Effector memory CD4-positive, alpha-beta T cell (primary cell): Measurements from ENCODE around the gene WNT9A.

Source experiments
- DNase-seq, 3 donors: peaks; one replicate each; pipeline ENCODE4 v3.0.0-alpha.2; 2020
- H3K27ac ChIP-seq: 2 replicates; pipeline ENCODE4 v1.7.0; 2013; ENCODE audit warnings: mild to moderate bottlenecking, low read length, moderate library complexity; ENCODE audit not compliant: insufficient read depth, poor library complexity, severe bottlenecking
- H3K27me3 ChIP-seq: replicated peaks from 2 replicates; pipeline ENCODE4 v1.7.0; 2013; ENCODE audit warnings: mild to moderate bottlenecking, low read length; ENCODE audit not compliant: insufficient read depth, control insufficient read depth, poor library complexity, severe bottlenecking
- H3K36me3 ChIP-seq: 2 replicates; pipeline ENCODE4 v1.7.0; 2013; ENCODE audit warnings: mild to moderate bottlenecking, low read length, moderate library complexity; ENCODE audit not compliant: control insufficient read depth, insufficient read depth
- H3K4me1 ChIP-seq: 2 replicates; pipeline ENCODE4 v1.7.0; 2013; ENCODE audit warnings: low read length, mild to moderate bottlenecking; ENCODE audit not compliant: control insufficient read depth, insufficient read depth, poor library complexity, severe bottlenecking
- H3K4me3 ChIP-seq: 2 replicates; pipeline ENCODE4 v1.7.0; 2013; ENCODE audit warnings: low read length, low read depth, mild to moderate bottlenecking; ENCODE audit not compliant: insufficient read depth, poor library complexity, severe bottlenecking
- H3K9me3 ChIP-seq: 2 replicates; pipeline ENCODE4 v1.7.0; 2013; ENCODE audit warnings: mild to moderate bottlenecking, low read length, moderate library complexity; ENCODE audit not compliant: control insufficient read depth

The WNT9A gene

DNA sequence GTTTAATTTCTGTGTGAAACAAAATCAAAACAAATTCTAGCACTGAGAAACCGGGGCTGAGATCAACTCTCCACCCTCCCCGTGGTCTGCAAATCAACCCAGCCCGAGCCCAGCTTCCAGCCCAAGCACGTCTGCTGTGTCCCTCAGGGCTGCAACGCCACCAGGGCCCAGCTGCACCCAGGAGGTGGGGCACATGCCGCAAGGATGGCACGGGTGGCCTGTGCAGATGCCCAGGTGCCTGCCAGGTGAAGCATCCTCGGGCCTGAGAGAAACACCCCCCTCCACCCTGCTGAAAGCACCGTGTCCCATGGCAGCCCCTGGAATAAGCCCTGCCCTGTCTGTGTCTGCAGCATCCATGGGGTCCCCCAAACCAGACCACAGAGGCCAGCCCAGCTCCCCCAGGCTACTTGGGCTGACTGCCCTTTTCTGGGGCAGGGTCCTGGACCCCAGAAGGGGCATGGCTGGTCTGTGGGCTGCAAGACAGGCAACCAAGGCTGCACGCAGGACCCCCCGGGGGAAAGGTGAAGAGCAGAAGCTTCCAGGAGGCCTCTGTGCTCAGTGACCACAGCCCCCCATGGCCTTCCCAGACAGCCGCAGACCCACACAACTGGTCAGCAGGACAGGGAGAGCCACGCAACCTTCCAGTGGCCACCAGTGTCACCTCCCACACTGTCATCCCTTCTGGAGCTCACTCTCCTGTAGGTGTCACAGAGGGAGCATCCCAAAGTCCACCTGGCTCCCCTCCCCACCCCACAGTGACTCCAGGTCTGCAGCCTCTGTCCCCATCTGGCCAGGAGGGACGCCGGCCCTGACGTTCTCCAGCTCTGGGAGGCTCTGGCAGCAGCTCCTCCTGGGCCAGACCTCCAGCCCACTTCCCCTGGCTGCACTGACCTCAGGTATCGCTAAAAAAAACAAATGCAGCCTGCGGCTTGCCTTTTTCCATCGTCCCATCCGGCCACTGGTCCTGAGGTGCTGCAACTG, 7.7 kb downstream of the WNT9A start:
- Histone ChIP-seq H3K27me3 (no peaks in the 10 kb centered on the region), H3K36me3 (no peaks in the 10 kb centered on the region), H3K27ac (no peak overlapping the region), H3K4me1 (no peaks in the 10 kb centered on the region), H3K9me3 (no peaks in the 10 kb centered on the region), H3K4me3 (no peak overlapping the region)
- no peak for DNase-seq

DNA sequence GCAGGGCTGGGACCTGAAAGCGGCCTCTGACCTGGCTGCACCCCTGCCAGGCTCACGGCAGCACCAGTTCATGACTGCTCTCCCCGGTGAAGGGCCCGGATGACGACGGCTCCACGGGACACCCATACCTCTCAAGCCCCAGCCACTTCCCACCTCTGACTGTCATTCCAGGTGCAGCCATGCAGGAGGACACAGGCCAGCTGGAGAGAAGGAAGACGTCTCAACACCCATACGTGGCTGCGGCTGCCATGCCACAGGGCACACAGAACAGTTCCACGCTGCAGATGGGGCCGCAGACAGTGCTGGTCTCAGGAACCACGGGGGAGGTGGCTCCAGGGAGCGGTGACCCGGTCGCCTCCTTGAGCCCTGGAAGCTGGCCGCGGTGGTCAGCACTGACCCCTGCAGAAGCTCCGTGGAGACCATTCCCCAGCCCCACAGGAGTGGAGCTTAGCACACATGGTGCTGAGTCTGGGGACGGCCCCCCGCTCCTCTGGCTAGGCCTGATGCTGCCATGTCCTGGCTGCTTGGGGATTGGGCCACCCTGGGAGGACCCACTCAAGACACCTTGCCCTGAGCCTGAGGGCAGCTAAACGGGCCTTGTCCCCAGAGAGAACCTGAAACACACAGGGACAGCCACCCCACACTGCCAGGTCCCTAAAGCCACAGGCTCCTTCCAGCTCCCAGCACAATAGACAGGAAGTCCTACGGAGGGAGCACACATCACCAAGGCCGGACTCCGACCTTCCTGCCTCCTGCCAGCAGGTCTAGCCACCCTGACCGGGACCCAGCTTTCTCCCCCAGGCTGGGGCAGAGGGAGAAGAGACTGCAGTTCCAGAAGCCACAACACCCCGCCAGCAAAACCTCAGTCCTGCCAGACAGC, 8.6 kb downstream of the WNT9A start:
- no peaks in the 10 kb centered on the region for H3K27me3 ChIP-seq
- no peaks in the 10 kb centered on the region for H3K4me1 ChIP-seq
- no peak for DNase-seq
- H3K9me3 ChIP-seq = no peaks in the 10 kb centered on the region
- no peak overlapping the region for H3K27ac ChIP-seq
- no peak overlapping the region for H3K4me3 ChIP-seq
- no peaks in the 10 kb centered on the region for H3K36me3 ChIP-seq

DNA sequence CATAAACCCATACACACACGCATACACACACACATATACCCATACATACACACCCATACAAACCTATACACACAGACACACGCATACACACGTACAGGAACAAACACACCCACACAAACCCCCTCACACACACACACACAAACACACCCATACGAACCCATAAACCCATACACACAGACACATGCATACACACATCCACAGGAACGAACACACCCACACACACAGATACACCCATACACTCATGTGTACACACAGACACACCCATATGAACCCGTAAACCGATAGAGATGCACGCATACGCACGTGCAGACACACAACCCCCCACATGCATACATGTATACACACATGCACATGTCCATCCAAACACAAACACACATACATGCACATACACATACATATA, 9.5 kb downstream of the WNT9A start:
- Histone ChIP-seq H3K4me3 (no peak overlapping the region), H3K9me3 (no peaks in the 10 kb centered on the region), H3K4me1 (no peaks in the 10 kb centered on the region), H3K27ac (no peak overlapping the region), H3K27me3 (no peaks in the 10 kb centered on the region), H3K36me3 (no peaks in the 10 kb centered on the region)
- DNase-seq = no peak

DNA sequence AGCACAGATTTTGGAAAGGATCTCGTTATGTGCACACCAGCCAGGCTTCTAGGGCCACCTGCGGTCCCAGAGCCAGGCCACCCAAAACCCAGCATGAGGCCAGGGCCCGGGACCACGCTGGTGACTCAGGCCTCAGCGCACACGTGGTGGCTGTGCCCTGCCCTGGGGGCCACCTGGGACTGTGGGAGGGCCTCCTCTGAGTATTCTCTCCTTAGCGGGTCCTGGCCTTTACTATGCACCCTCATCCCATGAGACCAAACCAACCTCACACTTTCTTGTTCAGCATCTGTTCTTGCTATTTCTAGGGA, 9.9 kb downstream of the WNT9A start:
- DNase-seq = no peak
- no peak overlapping the region for H3K4me3 ChIP-seq
- no peaks in the 10 kb centered on the region for H3K4me1 ChIP-seq
- H3K9me3 ChIP-seq = no peaks in the 10 kb centered on the region
- H3K27me3 ChIP-seq = no peaks in the 10 kb centered on the region
- H3K36me3 ChIP-seq = no peaks in the 10 kb centered on the region
- no peak overlapping the region for H3K27ac ChIP-seq

DNA sequence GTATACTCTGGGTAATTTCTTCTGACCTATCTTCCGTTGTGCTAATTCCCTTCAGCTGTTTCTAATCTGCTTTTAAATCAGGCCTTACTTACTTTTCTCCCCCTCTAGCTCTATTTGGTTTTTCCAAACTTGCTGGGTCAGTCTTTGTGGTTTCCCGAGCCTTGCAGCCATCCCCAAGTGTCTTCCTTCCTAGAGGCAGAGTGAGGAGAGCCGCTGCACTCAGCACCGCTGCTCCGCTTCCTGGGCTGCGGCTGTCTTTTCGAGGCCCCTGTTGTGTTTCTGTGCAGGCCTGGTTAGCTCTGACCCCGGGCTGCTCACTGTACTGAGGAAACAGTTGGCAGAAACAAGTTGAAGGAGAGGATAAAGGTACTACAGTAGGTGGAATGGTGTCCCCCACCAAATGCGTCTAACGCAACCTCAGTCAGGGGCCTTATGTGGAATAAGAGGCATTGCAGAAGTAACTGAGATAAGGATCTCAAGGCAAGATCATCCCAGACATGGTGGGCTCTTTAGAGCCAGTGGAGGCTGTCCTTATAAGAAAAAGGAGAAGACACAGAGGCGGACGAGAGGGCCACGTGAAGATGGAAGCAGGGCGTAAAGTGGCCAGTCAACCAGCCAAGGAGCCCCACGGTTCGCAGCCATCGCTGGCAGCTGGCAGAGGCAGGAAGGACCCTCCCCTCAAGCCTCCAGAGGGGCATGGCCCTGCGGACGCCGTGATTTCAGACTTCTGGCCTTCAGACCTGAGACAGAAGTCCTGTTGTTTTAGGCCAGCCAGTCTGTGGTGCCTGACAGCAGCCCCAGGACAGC, 10.5 kb downstream of the WNT9A start:
- Histone ChIP-seq H3K36me3 (no peaks in the 10 kb centered on the region), H3K4me3 (no peak overlapping the region), H3K27ac (no peak overlapping the region), H3K4me1 (no peaks in the 10 kb centered on the region), H3K9me3 (no peaks in the 10 kb centered on the region), H3K27me3 (no peaks in the 10 kb centered on the region)
- no peak for DNase-seq

DNA sequence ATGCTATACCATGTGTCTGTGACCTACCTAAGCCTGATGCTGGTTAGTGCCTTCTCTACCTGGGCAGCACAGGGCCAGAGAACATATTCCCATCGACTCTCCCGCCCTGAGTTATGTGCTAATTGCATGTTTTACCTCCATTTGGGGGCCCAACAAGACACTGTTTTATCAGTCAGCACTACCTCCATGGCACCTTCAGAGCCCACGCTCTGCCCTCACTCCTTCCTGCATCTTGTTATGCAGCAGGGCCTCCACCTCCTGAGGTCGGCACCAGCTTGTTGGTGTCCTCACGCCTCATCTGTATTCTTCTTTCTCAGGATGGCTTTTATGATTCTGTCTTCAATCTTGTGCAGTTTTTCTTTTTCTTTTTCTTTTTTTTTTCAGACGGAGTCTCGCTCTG, 11.9 kb downstream of the WNT9A start:
- Histone ChIP-seq H3K9me3 (no peaks in the 10 kb centered on the region), H3K27me3 (no peaks in the 10 kb centered on the region), H3K4me3 (no peak overlapping the region), H3K4me1 (no peaks in the 10 kb centered on the region), H3K36me3 (no peaks in the 10 kb centered on the region), H3K27ac (no peak overlapping the region)
- no peak for DNase-seq

DNA sequence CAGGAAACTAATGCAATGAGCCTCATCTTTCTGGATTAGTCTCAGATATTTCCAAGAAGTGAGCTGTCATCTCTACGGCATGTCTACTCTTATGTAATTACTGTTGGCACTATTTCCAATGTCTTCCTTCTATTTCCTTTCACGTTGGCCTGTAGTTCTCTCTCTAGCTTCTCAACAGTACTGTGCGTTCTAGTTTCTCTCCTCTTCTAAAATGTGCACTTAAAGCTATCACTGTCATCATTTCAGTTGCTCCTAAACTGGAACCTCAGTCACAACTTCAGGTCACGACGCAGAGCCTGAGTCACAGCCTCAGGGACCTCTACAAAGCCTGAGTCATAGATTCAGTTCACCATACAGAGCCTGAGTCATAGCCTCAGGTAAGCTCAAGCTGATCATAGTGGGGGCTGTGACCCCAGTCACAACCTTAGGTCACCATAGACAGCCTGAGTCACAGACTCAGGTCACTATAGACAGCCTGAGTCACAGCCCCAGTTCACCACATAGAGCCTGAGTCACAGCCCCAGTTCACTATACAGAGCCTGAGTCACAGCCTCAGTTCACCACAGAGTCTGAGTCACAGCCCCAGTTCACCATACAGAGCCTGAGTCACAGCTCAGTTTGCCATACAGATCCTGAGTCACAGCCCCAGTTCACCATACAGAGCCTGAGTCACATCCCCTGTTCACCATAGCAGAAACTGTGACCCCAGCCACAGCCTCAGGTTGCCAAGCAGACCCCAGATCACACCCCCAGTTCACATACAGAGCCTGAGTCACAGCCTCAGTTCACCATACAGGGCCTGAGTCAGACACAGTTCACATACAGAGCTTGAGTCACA, 13.0 kb downstream of the WNT9A start:
- Histone ChIP-seq H3K9me3 (no peaks in the 10 kb centered on the region), H3K4me3 (no peak overlapping the region), H3K27ac (no peak overlapping the region), H3K4me1 (no peaks in the 10 kb centered on the region), H3K27me3 (no peaks in the 10 kb centered on the region), H3K36me3 (no peaks in the 10 kb centered on the region)
- peak; percentile 8 to 12 (median 9) for DNase-seq

DNA sequence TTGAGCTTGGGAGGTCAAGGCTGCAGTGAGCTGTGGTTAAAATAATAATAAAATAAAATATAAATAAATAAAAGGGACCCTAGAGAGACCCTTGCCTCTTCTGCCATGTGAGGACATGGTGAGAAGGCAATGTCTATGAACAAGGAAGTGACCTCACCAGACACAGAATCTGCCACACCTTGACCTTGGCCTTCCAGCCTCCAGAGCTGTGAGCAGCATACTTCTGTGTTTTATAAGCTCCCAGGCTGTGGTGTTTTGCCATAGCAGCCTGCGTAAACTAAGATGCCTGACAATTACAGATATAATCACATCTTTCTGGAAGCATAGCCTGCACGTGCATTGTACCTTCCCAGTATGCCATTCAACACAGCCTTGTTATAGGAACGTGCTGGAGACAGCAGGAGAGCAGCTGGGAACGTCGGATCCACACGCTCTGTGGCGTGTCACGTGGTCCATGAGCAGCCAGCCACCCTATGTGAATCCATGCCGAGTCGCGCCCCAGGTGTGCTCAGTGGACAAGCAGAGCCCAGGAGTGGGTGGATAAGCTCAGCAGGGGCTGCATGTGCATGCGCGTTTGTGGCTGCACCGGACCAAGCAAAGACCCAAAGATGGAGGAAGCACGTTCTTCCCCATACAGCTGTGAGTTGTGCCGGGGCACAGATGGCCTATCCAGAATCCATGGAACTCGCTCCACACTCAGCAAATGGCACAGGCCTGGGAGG, 17.8 kb downstream of the WNT9A start:
- Histone ChIP-seq H3K4me3 (no peak overlapping the region), H3K27ac (no peak overlapping the region), H3K9me3 (no peaks in the 10 kb centered on the region), H3K36me3 (no peaks in the 10 kb centered on the region), H3K4me1 (no peaks in the 10 kb centered on the region), H3K27me3 (no peaks in the 10 kb centered on the region)
- no peak for DNase-seq
